HL-60/S4 treated with phorbol 12-myristate 13-acetate at 8.2 ng/mL for 4 days and 3 days (cell line): ENCODE results near the gene TRIM31.

ENCODE experiments used
- in situ Hi-C: fragments of 300-500 bp; cut with MboI; formaldehyde crosslinking; loops from 2 replicates; pipeline ENCODE4 v1.15.0; 2022; ENCODE audit warnings: low sequenced_read_pairs

TRIM31 gene

GRCh38 chr6:30087876-30088275 is 25.0 kb downstream of the TRIM31 start:
- in situ Hi-C loops = no loop called here

GRCh38 chr6:30077218-30077617 is 35.7 kb downstream of the TRIM31 start:
- in situ Hi-C loops = no loop called here

- in situ Hi-C loops = no loop called here
Measured at GRCh38 chr6:30075790-30076732, 36.8 kb downstream of the TRIM31 start.

- in situ Hi-C loops = no loop called here
Measured at GRCh38 chr6:30075094-30075789, 37.6 kb downstream of the TRIM31 start, which contains the start of gene RNF39. Gene RNF39 (minus strand): TSS chr6:30075769. CDS start chr6:30075585, 184 bp downstream.

GRCh38 chr6:30074331-30075093 is 38.4 kb downstream of the TRIM31 start:
- in situ Hi-C loops = no loop called here

GRCh38 chr6:30073489-30074235 is 39.2 kb downstream of the TRIM31 start:
- in situ Hi-C loops = no loop called here

GRCh38 chr6:30071858-30072257 is 41.0 kb downstream of the TRIM31 start:
- in situ Hi-C loops = no loop called here

- in situ Hi-C loops = no loop called here
Measured at GRCh38 chr6:30071081-30071818, 41.6 kb downstream of the TRIM31 start.

GRCh38 chr6:30067460-30068139 is 45.3 kb downstream of the TRIM31 start:
- in situ Hi-C loops = no loop called here

GRCh38 chr6:30066577-30067459 is 46.1 kb downstream of the TRIM31 start, which contains the start of gene PPP1R11:
Gene PPP1R11 (plus strand): TSS chr6:30067198. CDS start chr6:30067411, 213 bp downstream.
- in situ Hi-C loops = no loop called here

GRCh38 chr6:30066082-30066481 is 46.8 kb downstream of the TRIM31 start:
- in situ Hi-C loops = no loop called here

- in situ Hi-C loops = no loop called here
Measured at GRCh38 chr6:30063315-30063714, 49.6 kb downstream of the TRIM31 start.

- in situ Hi-C loops = no loop called here
Measured at GRCh38 chr6:30062471-30063178, 50.3 kb downstream of the TRIM31 start.

- in situ Hi-C loops = no loop called here
Measured at GRCh38 chr6:30061858-30062458, 50.9 kb downstream of the TRIM31 start.

- in situ Hi-C loops = no loop called here
Measured at GRCh38 chr6:30061092-30061857, 51.6 kb downstream of the TRIM31 start, which contains the start of gene POLR1H. Gene POLR1H (plus strand): TSS chr6:30061265. CDS start chr6:30061525, 260 bp downstream.

GRCh38 chr6:30060606-30061091 is 52.2 kb downstream of the TRIM31 start:
- in situ Hi-C loops = no loop called here
